Loucy (cell line): ENCODE results near the gene IER3.

ENCODE experiments used
- H2AFZ ChIP-seq: fragments of 200-600 bp; sonication (generic); 2 replicates; pipeline ENCODE4 v1.6.0; 2016; ENCODE audit warnings: antibody characterized with exemption, mild to moderate bottlenecking, low read length, moderate library complexity
- H3F3A ChIP-seq: fragments of 200-600 bp; 2 replicates; pipeline ENCODE4 v1.6.0; 2016; ENCODE audit warnings: antibody characterized with exemption, low read depth, mild to moderate bottlenecking
- H3K27me3 ChIP-seq: fragments of 200-600 bp; sonication (generic); 2 replicates; pipeline ENCODE4 v1.6.1; 2014; ENCODE audit warnings: low read length, mild to moderate bottlenecking; ENCODE audit not compliant: insufficient read depth, poor library complexity, severe bottlenecking
- H3K36me3 ChIP-seq: fragments of 200-600 bp; sonication (generic); 2 replicates; pipeline ENCODE4 v1.6.1; 2016; ENCODE audit warnings: low read length; ENCODE audit not compliant: insufficient read depth
- H3K4me1 ChIP-seq: fragments of 200-600 bp; sonication (generic); 2 replicates; pipeline ENCODE4 v1.5.1; 2014; ENCODE audit warnings: low read length, mild to moderate bottlenecking; ENCODE audit not compliant: insufficient read depth, poor library complexity, severe bottlenecking
- H3K4me2 ChIP-seq: fragments of 200-600 bp; sonication (generic); 2 replicates; pipeline ENCODE4 v1.6.0; 2014; ENCODE audit warnings: antibody characterized with exemption, low read length, low read depth, mild to moderate bottlenecking; ENCODE audit not compliant: poor library complexity, severe bottlenecking
- H3K4me3 ChIP-seq: fragments of 200-600 bp; sonication (generic); 2 replicates; pipeline ENCODE4 v1.5.1; 2014; ENCODE audit warnings: low read length, mild to moderate bottlenecking, mixed read lengths; ENCODE audit not compliant: poor library complexity, severe bottlenecking
- H3K79me2 ChIP-seq: fragments of 200-600 bp; sonication (generic); 2 replicates; pipeline ENCODE4 v1.6.1; 2014; ENCODE audit warnings: low read length; ENCODE audit not compliant: insufficient read depth
- H3K9ac ChIP-seq: fragments of 200-600 bp; sonication (generic); 2 replicates; pipeline ENCODE4 v1.6.0; 2014; ENCODE audit warnings: mild to moderate bottlenecking, low read depth, low read length, moderate library complexity; ENCODE audit not compliant: poor library complexity, severe bottlenecking
- H3K9me2 ChIP-seq: fragments of 200-600 bp; sonication (generic); replicated peaks from 2 replicates; pipeline ENCODE4 v1.6.1; 2016; ENCODE audit warnings: low read depth, low read length, mixed read lengths
- H3K9me3 ChIP-seq: fragments of 200-600 bp; sonication (generic); 2 replicates; pipeline ENCODE4 v1.6.1; 2014; ENCODE audit warnings: mild to moderate bottlenecking, antibody characterized with exemption, low read length, low read depth; ENCODE audit not compliant: insufficient read depth
- H4K20me1 ChIP-seq: fragments of 200-600 bp; sonication (generic); 2 replicates; pipeline ENCODE4 v1.6.0; 2014; ENCODE audit warnings: antibody characterized with exemption, low read length, mild to moderate bottlenecking; ENCODE audit not compliant: insufficient read depth, poor library complexity, severe bottlenecking
- EZH2phosphoT487 ChIP-seq: fragments of 200-600 bp; IDR thresholded peaks from 2 replicates; pipeline ENCODE4 v1.6.1; 2018; ENCODE audit warnings: antibody characterized with exemption, mild to moderate bottlenecking, moderate library complexity, borderline replicate concordance
- TF ChIP-seq, protein P1 (sequence below): fragments of 200-600 bp; sonication (generic); conservative IDR thresholded peaks from 2 replicates; pipeline ENCODE4 v1.5.1; 2014; ENCODE audit warnings: mild to moderate bottlenecking, antibody characterized with exemption, low read length

The IER3 gene

DNA sequence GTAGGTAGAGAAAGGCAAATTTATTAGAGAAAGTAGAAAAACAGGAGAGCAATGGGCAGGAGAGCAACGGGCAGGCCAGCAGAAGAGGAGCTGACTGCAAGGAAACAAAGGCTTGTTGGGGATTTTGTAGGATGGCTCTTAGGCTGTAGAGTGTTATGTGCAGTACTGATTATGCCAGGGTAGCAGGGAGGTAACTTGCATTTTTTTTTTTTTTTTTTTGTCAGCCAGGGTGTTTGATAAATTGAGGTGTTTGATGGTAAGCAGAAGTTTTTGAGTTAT, 36.2 kb upstream of the IER3 start:
- TF ChIP-seq, protein P1, sequence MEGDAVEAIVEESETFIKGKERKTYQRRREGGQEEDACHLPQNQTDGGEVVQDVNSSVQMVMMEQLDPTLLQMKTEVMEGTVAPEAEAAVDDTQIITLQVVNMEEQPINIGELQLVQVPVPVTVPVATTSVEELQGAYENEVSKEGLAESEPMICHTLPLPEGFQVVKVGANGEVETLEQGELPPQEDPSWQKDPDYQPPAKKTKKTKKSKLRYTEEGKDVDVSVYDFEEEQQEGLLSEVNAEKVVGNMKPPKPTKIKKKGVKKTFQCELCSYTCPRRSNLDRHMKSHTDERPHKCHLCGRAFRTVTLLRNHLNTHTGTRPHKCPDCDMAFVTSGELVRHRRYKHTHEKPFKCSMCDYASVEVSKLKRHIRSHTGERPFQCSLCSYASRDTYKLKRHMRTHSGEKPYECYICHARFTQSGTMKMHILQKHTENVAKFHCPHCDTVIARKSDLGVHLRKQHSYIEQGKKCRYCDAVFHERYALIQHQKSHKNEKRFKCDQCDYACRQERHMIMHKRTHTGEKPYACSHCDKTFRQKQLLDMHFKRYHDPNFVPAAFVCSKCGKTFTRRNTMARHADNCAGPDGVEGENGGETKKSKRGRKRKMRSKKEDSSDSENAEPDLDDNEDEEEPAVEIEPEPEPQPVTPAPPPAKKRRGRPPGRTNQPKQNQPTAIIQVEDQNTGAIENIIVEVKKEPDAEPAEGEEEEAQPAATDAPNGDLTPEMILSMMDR = no peak
- no peak for TF ChIP-seq EZH2phosphoT487
- no peak overlapping the region for H3K9ac ChIP-seq
- H3K4me2 ChIP-seq = no peak overlapping the region

DNA sequence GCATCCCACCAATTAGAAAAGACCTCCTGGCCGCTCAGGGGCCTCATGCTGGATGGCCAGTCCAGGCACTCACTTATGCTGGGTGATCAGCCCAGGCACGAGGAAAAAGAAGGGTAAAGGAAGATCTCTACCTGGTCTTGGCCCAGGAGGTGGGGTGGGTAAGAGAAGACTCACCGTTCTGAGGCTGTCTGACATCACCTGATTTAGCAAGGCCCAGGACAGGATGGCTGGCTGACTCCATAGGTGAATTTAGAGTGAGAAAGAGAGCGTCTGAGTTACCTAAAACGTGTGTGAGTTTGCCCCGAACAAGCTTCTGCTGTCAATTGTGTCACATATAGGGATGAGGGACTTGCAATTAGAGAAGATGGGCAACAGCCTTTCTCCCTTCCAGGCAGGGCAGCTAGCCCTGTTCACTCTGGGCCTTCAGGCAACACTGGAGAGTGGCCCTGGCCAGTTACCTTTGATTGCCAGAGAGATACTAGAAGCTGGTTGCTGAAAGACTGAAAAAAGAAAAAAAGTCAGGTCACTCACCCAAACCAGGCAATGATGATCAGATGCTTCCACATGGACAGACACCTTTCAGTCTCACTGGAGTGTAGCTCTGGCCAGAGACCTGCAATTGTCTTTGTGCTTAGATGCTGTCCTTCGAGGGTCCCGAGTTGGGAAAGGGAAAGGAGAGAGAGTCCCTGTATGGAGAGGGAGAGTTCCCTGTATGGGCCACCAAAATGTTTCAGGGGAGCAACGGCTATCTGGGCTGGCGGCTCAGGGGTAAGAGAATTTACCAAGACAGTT, 35.7 kb upstream of the IER3 start:
- H4K20me1 ChIP-seq = no peaks in the 10 kb centered on the region
- no peaks in the 10 kb centered on the region for H3K79me2 ChIP-seq
- no peaks in the 10 kb centered on the region for H3K36me3 ChIP-seq
- H3K9me2 ChIP-seq = no peaks in the 10 kb centered on the region
- H3K4me1 ChIP-seq = no peaks in the 10 kb centered on the region
- no peak overlapping the region for H2AFZ ChIP-seq
- no peak overlapping the region for H3K9ac ChIP-seq
- H3F3A ChIP-seq = no peaks in the 10 kb centered on the region
- H3K9me3 ChIP-seq = no peaks in the 10 kb centered on the region
- no peak overlapping the region for H3K4me2 ChIP-seq
- TF ChIP-seq, protein P1 = no peak
- no peak for TF ChIP-seq EZH2phosphoT487
- peaks cover 11% of the 10 kb centered on the region for H3K27me3 ChIP-seq
- no peak overlapping the region for H3K4me3 ChIP-seq

More for the DNA sequence above, 36.2 kb upstream of the IER3 start:
- no peaks in the 10 kb centered on the region for H4K20me1 ChIP-seq
- H3K9me3 ChIP-seq = no peaks in the 10 kb centered on the region
- no peaks in the 10 kb centered on the region for H3F3A ChIP-seq
- H3K27me3 ChIP-seq = peaks cover 11% of the 10 kb centered on the region
- H3K9me2 ChIP-seq = no peaks in the 10 kb centered on the region
- H2AFZ ChIP-seq = no peak overlapping the region
- no peak overlapping the region for H3K4me3 ChIP-seq
- H3K79me2 ChIP-seq = no peaks in the 10 kb centered on the region
- H3K36me3 ChIP-seq = no peaks in the 10 kb centered on the region
- H3K4me1 ChIP-seq = no peaks in the 10 kb centered on the region

DNA sequence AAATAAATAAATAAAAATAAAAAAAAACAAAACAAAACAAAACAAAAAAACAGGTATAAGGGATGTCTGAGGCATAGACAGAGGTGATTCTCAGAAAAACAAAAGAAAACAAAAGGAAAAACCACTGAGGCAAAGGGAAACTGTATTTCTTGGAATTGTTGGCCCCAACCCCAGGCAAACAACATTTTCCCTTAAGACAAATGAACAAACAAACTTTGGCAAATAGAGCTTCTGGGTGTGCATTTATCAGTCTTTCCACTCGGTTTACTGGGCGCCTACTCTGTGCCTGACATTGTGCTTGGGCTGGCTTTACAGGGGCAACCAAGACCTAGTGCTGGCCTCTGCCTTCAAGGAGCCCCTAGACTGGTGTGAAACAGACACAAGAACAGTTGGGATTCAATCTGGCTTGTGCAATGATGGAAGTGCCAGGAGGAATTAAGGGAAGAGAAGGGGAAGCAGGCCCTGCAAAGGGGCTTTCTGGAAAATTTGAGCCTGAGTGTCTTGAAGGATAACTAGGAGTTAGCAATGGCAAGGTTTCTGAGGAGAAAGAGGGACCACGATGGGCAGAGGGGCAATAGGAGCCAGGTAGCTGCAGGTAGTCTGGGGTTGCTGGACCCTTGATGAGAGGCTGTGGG, 33.8 kb upstream of the IER3 start:
- Histone ChIP-seq H3K36me3 (no peaks in the 10 kb centered on the region), H3F3A (no peaks in the 10 kb centered on the region), H3K4me3 (no peak overlapping the region), H4K20me1 (no peaks in the 10 kb centered on the region), H3K9me2 (no peaks in the 10 kb centered on the region), H3K79me2 (no peaks in the 10 kb centered on the region), H3K9ac (no peak overlapping the region), H3K4me2 (no peak overlapping the region), H2AFZ (no peak overlapping the region), H3K9me3 (no peaks in the 10 kb centered on the region), H3K27me3 (peaks cover 11% of the 10 kb centered on the region), H3K4me1 (no peaks in the 10 kb centered on the region)
- TF ChIP-seq EZH2phosphoT487 = no peak
- TF ChIP-seq, protein P1 = no peak
